Stimulated activated naive B cell treated with anti-CD40 and anti-IgM and Interleukin-4, amounts not matched to agents 10 μg/mL and 1 μg/mL and 100 μg/mL, for 72 hours (primary cell): Measurements from ENCODE around the gene TNFRSF25.

Source experiments
- ATAC-seq, 2 donors: fragments of 150-1000 bp; cut with Tn5 transposase; replicated peaks; 2 replicates each; pipeline ENCODE4 v1.10.0; 2021; ENCODE audit warnings: moderate library complexity in 1 of 2
- DNase-seq: peaks from one replicate; pipeline ENCODE4 v3.0.0; 2021
- H3K27ac Mint-ChIP-seq: one replicate; pipeline ENCODE4 v1.8.0; 2022; ENCODE audit warnings: mild to moderate bottlenecking, mixed read lengths
- H3K27me3 Mint-ChIP-seq, 2 donors: one replicate each; pipeline ENCODE4 v1.8.0; 2022; ENCODE audit warnings: mixed read lengths in 2 of 2
- H3K36me3 Mint-ChIP-seq, 2 donors: one replicate each; pipeline ENCODE4 v1.8.0; 2022; ENCODE audit warnings: mixed read lengths in 2 of 2, mild to moderate bottlenecking in 1 of 2
- H3K4me1 Mint-ChIP-seq, 2 donors: one replicate each; pipeline ENCODE4 v1.8.0; 2022; ENCODE audit warnings: mixed read lengths in 2 of 2, mild to moderate bottlenecking in 1 of 2
- H3K4me3 Mint-ChIP-seq, 2 donors: one replicate each; pipeline ENCODE4 v1.8.0; 2022; ENCODE audit warnings: mild to moderate bottlenecking in 2 of 2, mixed read lengths in 2 of 2, moderate library complexity in 1 of 2
- H3K9me3 Mint-ChIP-seq, 2 donors: one replicate each; pipeline ENCODE4 v1.8.0; 2022; ENCODE audit warnings: mixed read lengths in 2 of 2, mild to moderate bottlenecking in 1 of 2

The TNFRSF25 gene

GRCh38 chr1:6506210-6507036 is 40.5 kb upstream of the TNFRSF25 start:
- Mint-ChIP-seq H3K9me3 (no peaks in the 10 kb centered on the region), H3K4me3 (no peak overlapping the region), H3K27me3 (peaks cover 19 to 21% of the 10 kb centered on the region in 2 donors), H3K27ac (no peak overlapping the region), H3K4me1 (peaks cover 0 to 9% of the 10 kb centered on the region in 2 donors), H3K36me3 (no peaks in the 10 kb centered on the region)
- DNase-seq (no peak), ATAC-seq (no peak)

GRCh38 chr1:6505367-6506209 is 39.6 kb upstream of the TNFRSF25 start:
- DNase-seq: no peak
- Mint-ChIP-seq H3K9me3 (no peaks in the 10 kb centered on the region), H3K27me3 (peaks cover 27 to 29% of the 10 kb centered on the region in 2 donors), H3K36me3 (peaks cover 0 to 1% of the 10 kb centered on the region in 2 donors), H3K27ac (no peak overlapping the region), H3K4me1 (peaks cover 0 to 9% of the 10 kb centered on the region in 2 donors), H3K4me3 (no peak overlapping the region)
- ATAC-seq: no peak

- peaks cover 0 to 1% of the 10 kb centered on the region in 2 donors for H3K36me3 Mint-ChIP-seq
- peaks cover 34 to 36% of the 10 kb centered on the region in 2 donors for H3K27me3 Mint-ChIP-seq
- ATAC-seq: no peak
- no peak overlapping the region for H3K4me3 Mint-ChIP-seq
- H3K4me1 Mint-ChIP-seq: peaks cover 0 to 9% of the 10 kb centered on the region in 2 donors
- no peak for DNase-seq
- H3K27ac Mint-ChIP-seq: no peak overlapping the region
- no peaks in the 10 kb centered on the region for H3K9me3 Mint-ChIP-seq
Observed at GRCh38 chr1:6504887-6505286, 38.9 kb upstream of the TNFRSF25 start.

GRCh38 chr1:6503884-6504602 is 38.1 kb upstream of the TNFRSF25 start:
- ATAC-seq (no peak), DNase-seq (no peak)
- H3K27me3 Mint-ChIP-seq: peaks cover 40 to 43% of the 10 kb centered on the region in 2 donors
- peaks cover 0 to 1% of the 10 kb centered on the region in 2 donors for H3K36me3 Mint-ChIP-seq
- H3K4me3 Mint-ChIP-seq: no peak overlapping the region
- H3K27ac Mint-ChIP-seq: no peak overlapping the region
- H3K4me1 Mint-ChIP-seq: peaks cover 0 to 5% of the 10 kb centered on the region in 2 donors
- H3K9me3 Mint-ChIP-seq: no peaks in the 10 kb centered on the region

- DNase-seq (no peak), ATAC-seq (no peak)
Observed at GRCh38 chr1:6502000-6502891, 36.3 kb upstream of the TNFRSF25 start.

GRCh38 chr1:6501279-6501813 is 35.4 kb upstream of the TNFRSF25 start:
- DNase-seq: no peak
- Mint-ChIP-seq H3K9me3 (no peaks in the 10 kb centered on the region), H3K27me3 (peaks cover 45 to 56% of the 10 kb centered on the region in 2 donors), H3K27ac (no peak overlapping the region), H3K4me1 (peaks cover 0 to 16% of the 10 kb centered on the region in 2 donors), H3K4me3 (no peak overlapping the region), H3K36me3 (peaks cover 0 to 1% of the 10 kb centered on the region in 2 donors)
- ATAC-seq: no peak

More at GRCh38 chr1:6502000-6502891, 36.3 kb upstream of the TNFRSF25 start:
- peaks cover 49 to 52% of the 10 kb centered on the region in 2 donors for H3K27me3 Mint-ChIP-seq
- peaks cover 0 to 1% of the 10 kb centered on the region in 2 donors for H3K36me3 Mint-ChIP-seq
- no peaks in the 10 kb centered on the region for H3K9me3 Mint-ChIP-seq
- H3K27ac Mint-ChIP-seq: no peak overlapping the region
- H3K4me1 Mint-ChIP-seq: peaks cover 0 to 10% of the 10 kb centered on the region in 2 donors
- H3K4me3 Mint-ChIP-seq: peak overlapping the region in 1 of 2 donors; percentile 16

GRCh38 chr1:6500544-6501278 is 34.7 kb upstream of the TNFRSF25 start:
- Mint-ChIP-seq H3K9me3 (no peaks in the 10 kb centered on the region), H3K27ac (no peak overlapping the region), H3K4me3 (no peak overlapping the region), H3K27me3 (peaks cover 48 to 62% of the 10 kb centered on the region in 2 donors), H3K4me1 (peaks cover 3 to 21% of the 10 kb centered on the region in 2 donors), H3K36me3 (peaks cover 0 to 1% of the 10 kb centered on the region in 2 donors)
- DNase-seq (no peak), ATAC-seq (no peak)

- ATAC-seq: no peak
- H3K27me3 Mint-ChIP-seq: peaks cover 50 to 66% of the 10 kb centered on the region in 2 donors
- no peak overlapping the region for H3K27ac Mint-ChIP-seq
- no peak for DNase-seq
- H3K36me3 Mint-ChIP-seq: peaks cover 0 to 1% of the 10 kb centered on the region in 2 donors
- peaks cover 3 to 21% of the 10 kb centered on the region in 2 donors for H3K4me1 Mint-ChIP-seq
- H3K9me3 Mint-ChIP-seq: no peaks in the 10 kb centered on the region
- H3K4me3 Mint-ChIP-seq: no peak overlapping the region
Observed at GRCh38 chr1:6499296-6499695, 33.3 kb upstream of the TNFRSF25 start.

GRCh38 chr1:6498576-6499111 is 32.7 kb upstream of the TNFRSF25 start:
- DNase-seq (no peak), ATAC-seq (no peak)
- H3K36me3 Mint-ChIP-seq: peaks cover 0 to 1% of the 10 kb centered on the region in 2 donors
- H3K27me3 Mint-ChIP-seq: peaks cover 50 to 67% of the 10 kb centered on the region in 2 donors
- H3K4me3 Mint-ChIP-seq: no peak overlapping the region
- H3K4me1 Mint-ChIP-seq: peaks cover 3 to 21% of the 10 kb centered on the region in 2 donors
- H3K27ac Mint-ChIP-seq: no peak overlapping the region
- H3K9me3 Mint-ChIP-seq: no peaks in the 10 kb centered on the region

GRCh38 chr1:6497867-6498575 is 32.0 kb upstream of the TNFRSF25 start:
- H3K27me3 Mint-ChIP-seq: peaks cover 50 to 67% of the 10 kb centered on the region in 2 donors
- peak overlapping the region; percentile 69 for H3K27ac Mint-ChIP-seq
- no peaks in the 10 kb centered on the region for H3K9me3 Mint-ChIP-seq
- DNase-seq (no peak), ATAC-seq (no peak)
- peak overlapping the region; percentile 36 to 71 for H3K4me3 Mint-ChIP-seq
- H3K4me1 Mint-ChIP-seq: peaks cover 3 to 21% of the 10 kb centered on the region in 2 donors
- peaks cover 0 to 1% of the 10 kb centered on the region in 2 donors for H3K36me3 Mint-ChIP-seq

- no peak overlapping the region for H3K27ac Mint-ChIP-seq
- peak overlapping the region; percentile 63 to 71 for H3K4me3 Mint-ChIP-seq
- peaks cover 0 to 1% of the 10 kb centered on the region in 2 donors for H3K36me3 Mint-ChIP-seq
- DNase-seq (no peak), ATAC-seq (peak; percentile 57 to 60)
- H3K9me3 Mint-ChIP-seq: no peaks in the 10 kb centered on the region
- H3K4me1 Mint-ChIP-seq: peaks cover 3 to 21% of the 10 kb centered on the region in 2 donors
- peaks cover 50 to 67% of the 10 kb centered on the region in 2 donors for H3K27me3 Mint-ChIP-seq
Observed at GRCh38 chr1:6497215-6497866, 31.4 kb upstream of the TNFRSF25 start.
